HEK293T (cell line): ENCODE data around the gene BMF.

Experiments
- CTBP1 ChIP-seq: fragments of 450-650 bp; IDR thresholded peaks from 2 replicates; pipeline ENCODE4 v1.6.1; 2016; ENCODE audit warnings: borderline replicate concordance
- FOXA1 ChIP-seq: fragments of 450-650 bp; IDR thresholded peaks from 2 replicates; pipeline ENCODE4 v1.6.1; 2016; ENCODE audit warnings: mild to moderate bottlenecking
- NFRKB ChIP-seq: fragments of 450-650 bp; IDR thresholded peaks from 2 replicates; pipeline ENCODE4 v1.6.1; 2016; ENCODE audit warnings: mild to moderate bottlenecking, moderate library complexity
- PKNOX1 ChIP-seq: fragments of 450-650 bp; IDR thresholded peaks from 2 replicates; pipeline ENCODE4 v1.6.1; 2016
- TARDBP ChIP-seq: fragments of 450-650 bp; IDR thresholded peaks from 2 replicates; pipeline ENCODE4 v1.6.1; 2016

DNA sequence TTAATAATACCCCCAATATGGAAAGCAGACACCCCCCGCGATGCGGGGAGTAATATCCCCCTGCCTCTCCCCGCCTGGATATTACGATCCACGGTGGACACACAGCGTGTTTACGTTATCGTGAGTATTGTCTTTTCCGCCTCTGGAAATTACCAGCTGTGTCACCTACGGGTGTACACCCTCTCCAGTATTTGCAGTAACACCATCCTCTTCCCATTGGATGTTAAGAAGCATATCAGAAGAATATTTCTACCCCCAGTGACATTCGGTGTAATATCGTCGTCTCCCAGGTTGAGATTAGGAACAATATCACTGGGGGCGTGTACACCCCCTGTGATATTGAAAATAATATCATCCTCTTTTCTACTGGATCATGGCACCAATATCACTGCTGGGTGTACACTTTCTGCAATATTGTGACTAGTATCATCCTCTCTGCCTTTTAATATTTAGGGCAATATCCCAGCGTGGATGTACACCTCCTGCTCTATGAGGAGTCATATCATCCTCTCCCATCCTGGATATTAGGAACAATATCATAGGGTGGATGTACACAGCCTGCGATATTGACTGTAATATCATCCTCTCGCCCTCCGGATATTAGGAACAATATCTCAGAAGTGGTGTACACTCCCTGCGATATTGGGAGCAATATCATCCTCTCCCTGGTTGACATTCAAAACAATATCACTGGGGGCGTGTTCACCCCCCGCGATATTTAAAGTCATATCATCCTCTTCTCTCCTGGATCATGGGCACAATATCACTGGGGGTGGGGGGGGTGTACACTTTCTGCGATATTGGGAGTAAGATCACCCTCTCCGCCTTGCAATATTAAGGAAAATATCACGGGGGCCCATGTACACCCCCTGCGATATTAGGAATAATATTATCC lies 20.3 kb upstream of the BMF start:
- TF ChIP-seq FOXA1: no peak
- TF ChIP-seq NFRKB: no peak
- no peak for TF ChIP-seq PKNOX1
- no peak for TF ChIP-seq CTBP1
- no peak for TF ChIP-seq TARDBP
